NCI-H1048 (cell line): ENCODE results near the gene TMEM125.

Experiments
- DNase-seq: peaks from one replicate; lab custom pipeline; 2025; lab: John Stamatoyannopoulos, UW

The TMEM125 gene

GRCh38 chr1:43269627-43270375 is at the start of gene TMEM125:
TMEM125 (plus strand) TSS chr1:43269983; CDS start chr1:43272723, 2,740 bp downstream.
- DNase-seq: no peak

- DNase-seq: no peak
Measured at GRCh38 chr1:43220905-43221778, 48.6 kb upstream of the TMEM125 start.

GRCh38 chr1:43221797-43222196 is 48.0 kb upstream of the TMEM125 start:
- DNase-seq: no peak

GRCh38 chr1:43222879-43223278 is 46.9 kb upstream of the TMEM125 start:
- DNase-seq: no peak

- DNase-seq: no peak
Measured at GRCh38 chr1:43225168-43225567, 44.6 kb upstream of the TMEM125 start.

- DNase-seq: peak; percentile 60
Measured at GRCh38 chr1:43227143-43227764, 42.5 kb upstream of the TMEM125 start.

- DNase-seq: no peak
Measured at GRCh38 chr1:43229826-43230780, 39.7 kb upstream of the TMEM125 start.

GRCh38 chr1:43232074-43232473 is 37.7 kb upstream of the TMEM125 start:
- no peak for DNase-seq

- DNase-seq: no peak
Measured at GRCh38 chr1:43232482-43232881, 37.3 kb upstream of the TMEM125 start.

GRCh38 chr1:43233631-43234030 is 36.2 kb upstream of the TMEM125 start:
- no peak for DNase-seq

- no peak for DNase-seq
Measured at GRCh38 chr1:43234267-43234666, 35.5 kb upstream of the TMEM125 start.

- DNase-seq: no peak
Measured at GRCh38 chr1:43235040-43235439, 34.7 kb upstream of the TMEM125 start.

- DNase-seq: no peak
Measured at GRCh38 chr1:43235451-43236121, 34.2 kb upstream of the TMEM125 start.

- no peak for DNase-seq
Measured at GRCh38 chr1:43237121-43237520, 32.7 kb upstream of the TMEM125 start.

GRCh38 chr1:43238085-43238484 is 31.7 kb upstream of the TMEM125 start:
- no peak for DNase-seq

- no peak for DNase-seq
Measured at GRCh38 chr1:43238991-43239469, 30.8 kb upstream of the TMEM125 start.

- no peak for DNase-seq
Measured at GRCh38 chr1:43239484-43239883, 30.3 kb upstream of the TMEM125 start.

- no peak for DNase-seq
Measured at GRCh38 chr1:43241413-43241836, 28.4 kb upstream of the TMEM125 start.

GRCh38 chr1:43243299-43243698 is 26.5 kb upstream of the TMEM125 start:
- DNase-seq: no peak

- no peak for DNase-seq
Measured at GRCh38 chr1:43246466-43247213, 23.1 kb upstream of the TMEM125 start.
